GM23338 (cell line): ENCODE data around the gene CPSF4L. TPM values are rescaled to one million over a fixed set of nuclear protein-coding genes. Genes with fewer than 3 reads are reported as not detected.

Experiments
- ATAC-seq: fragments of 200-7000 bp; cut with Tn5 transposase; 3 replicates; pipeline ENCODE4 v1.9.1; 2020
- DNase-seq: peaks from one replicate; pipeline ENCODE4 v3.0.0-alpha.2; 2015; ENCODE audit warnings: low spot score
- H2AFZ ChIP-seq: fragments of 200-600 bp; sonication (generic); 2 replicates; pipeline ENCODE4 v1.8.0; 2016; ENCODE audit warnings: antibody characterized with exemption, mild to moderate bottlenecking, moderate library complexity
- H3F3A ChIP-seq: fragments of 200-600 bp; sonication (generic); replicated peaks from 2 replicates; pipeline ENCODE4 v1.8.0; 2017; ENCODE audit warnings: antibody characterized with exemption, mixed run types, low read depth
- H3K27ac ChIP-seq: fragments of 200-600 bp; sonication (generic); 2 replicates; pipeline ENCODE4 v1.6.1; 2016; ENCODE audit warnings: low read depth
- H3K27me3 ChIP-seq: fragments of 200-600 bp; sonication (generic); 2 replicates; pipeline ENCODE4 v1.8.0; 2016; ENCODE audit warnings: mild to moderate bottlenecking, mixed run types, moderate library complexity; ENCODE audit not compliant: insufficient read depth
- H3K36me3 ChIP-seq: fragments of 200-600 bp; sonication (generic); 2 replicates; pipeline ENCODE4 v1.8.0; 2016; ENCODE audit warnings: mild to moderate bottlenecking; ENCODE audit not compliant: insufficient read depth
- H3K4me1 ChIP-seq: fragments of 200-600 bp; sonication (generic); 2 replicates; pipeline ENCODE4 v1.8.0; 2016; ENCODE audit warnings: mild to moderate bottlenecking, moderate library complexity; ENCODE audit not compliant: insufficient read depth
- H3K4me2 ChIP-seq: fragments of 200-600 bp; sonication (generic); 2 replicates; pipeline ENCODE4 v1.7.1; 2017; ENCODE audit warnings: mixed run types
- H3K4me3 ChIP-seq: fragments of 200-600 bp; sonication (generic); 2 replicates; pipeline ENCODE4 v1.6.1; 2016; ENCODE audit warnings: mixed run types
- H3K79me2 ChIP-seq: fragments of 200-600 bp; sonication (generic); replicated peaks from 2 replicates; pipeline ENCODE4 v1.8.0; 2017; ENCODE audit warnings: mild to moderate bottlenecking; ENCODE audit not compliant: insufficient read depth
- H3K9me2 ChIP-seq: fragments of 200-600 bp; sonication (generic); 2 replicates; pipeline ENCODE4 v1.8.0; 2017; ENCODE audit not compliant: insufficient read depth
- H4K20me1 ChIP-seq: fragments of 200-600 bp; sonication (generic); replicated peaks from 2 replicates; pipeline ENCODE4 v1.8.0; 2017; ENCODE audit warnings: mild to moderate bottlenecking; ENCODE audit not compliant: insufficient read depth
- H3K27ac Mint-ChIP-seq: 2 replicates; pipeline ENCODE4 v1.8.0; 2020; ENCODE audit warnings: inconsistent platforms, mild to moderate bottlenecking, moderate library complexity, mixed read lengths
- H3K27me3 Mint-ChIP-seq: 3 replicates; pipeline ENCODE4 v1.8.0; 2022; ENCODE audit warnings: low read depth, mild to moderate bottlenecking, moderate library complexity, mixed read lengths, inconsistent platforms; ENCODE audit not compliant: insufficient read depth, poor library complexity
- H3K36me3 Mint-ChIP-seq: 3 replicates; pipeline ENCODE4 v1.8.0; 2021; ENCODE audit warnings: low read depth, mild to moderate bottlenecking, inconsistent platforms, moderate library complexity, mixed read lengths
- H3K4me1 Mint-ChIP-seq: 3 replicates; pipeline ENCODE4 v1.8.0; 2020; ENCODE audit warnings: mild to moderate bottlenecking, inconsistent platforms, mixed read lengths
- H3K4me3 Mint-ChIP-seq: 3 replicates; pipeline ENCODE4 v1.8.0; 2021; ENCODE audit warnings: moderate library complexity, mild to moderate bottlenecking, inconsistent platforms, mixed read lengths
- H3K9me3 Mint-ChIP-seq: 3 replicates; pipeline ENCODE4 v1.8.0; 2020; ENCODE audit warnings: moderate library complexity, mild to moderate bottlenecking, inconsistent platforms, mixed read lengths
- CREB1 ChIP-seq: fragments of 250-450 bp; sonication (Bioruptor Pico); IDR thresholded peaks from 2 replicates; pipeline ENCODE4 v1.5.0; 2020; ENCODE audit warnings: low read depth, mild to moderate bottlenecking, moderate library complexity
- EZH2 ChIP-seq: fragments of 200-600 bp; sonication (generic); IDR thresholded peaks from one replicate; pipeline ENCODE4 v1.8.0; 2017; ENCODE audit warnings: antibody characterized with exemption, mild to moderate bottlenecking, low read depth; ENCODE audit not compliant: unreplicated experiment
- EZH2phosphoT487 ChIP-seq: fragments of 200-600 bp; sonication (generic); IDR thresholded peaks from one replicate; pipeline ENCODE4 v1.8.1; 2018; ENCODE audit warnings: antibody characterized with exemption; ENCODE audit not compliant: unreplicated experiment
- JUNB ChIP-seq: IDR thresholded peaks from one replicate; pipeline ENCODE4 v1.6.1; 2016; ENCODE audit warnings: antibody characterized with exemption; ENCODE audit not compliant: unreplicated experiment
- NANOG ChIP-seq: IDR thresholded peaks from 2 replicates; pipeline ENCODE4 v1.6.1; 2016; ENCODE audit warnings: antibody characterized with exemption, borderline replicate concordance
- POLR2AphosphoS5 ChIP-seq: IDR thresholded peaks from 2 replicates; pipeline ENCODE4 v1.6.1; 2016; ENCODE audit warnings: antibody characterized with exemption, low read depth
- STAT1 ChIP-seq: IDR thresholded peaks from one replicate; pipeline ENCODE4 v1.6.1; 2016; ENCODE audit warnings: antibody characterized with exemption; ENCODE audit not compliant: unreplicated experiment
- ZNF114 ChIP-seq: fragments of 250-450 bp; sonication (Bioruptor Pico); IDR thresholded peaks from 2 replicates; pipeline ENCODE4 v1.5.0; 2020; ENCODE audit warnings: mild to moderate bottlenecking, moderate library complexity
- ZNF331 ChIP-seq: fragments of 250-450 bp; sonication (Bioruptor Pico); IDR thresholded peaks from 2 replicates; pipeline ENCODE4 v1.5.0; 2020; ENCODE audit warnings: low read depth, mild to moderate bottlenecking, moderate library complexity
- polyA plus RNA-seq: library from polyadenylated mRNA; unstranded; fragments of >200 nt; fragmentation: Nextera tagmentation; extraction: Ambion mirVana; gene quantifications from 2 replicates; pipeline ENCODE4 v1.2.1, GENCODE V29; 2016
- total RNA-seq: library from RNA; depleted of rRNA; stranded (reverse); fragments of >200 nt; shearing (Covaris generic); gene quantifications from 2 replicates; pipeline ENCODE4 v1.2.3, GENCODE V29; 2014
- TF ChIP-seq, protein P1 (sequence below): IDR thresholded peaks from one replicate; pipeline ENCODE4 v1.6.1; 2018; ENCODE audit warnings: antibody characterized with exemption; ENCODE audit not compliant: unreplicated experiment
- TF ChIP-seq, protein P2 (sequence below), 2 experiments: fragments of 200-600 bp in 1 of 2; sonication (generic) in 1 of 2; conservative IDR thresholded peaks; 2 replicates each; pipeline versions ENCODE4 v1.5.1 to v1.6.1; 2016 to 2017; ENCODE audit warnings: antibody characterized with exemption in 2 of 2, low read depth in 2 of 2, mild to moderate bottlenecking in 2 of 2, moderate library complexity in 1 of 2
- TF ChIP-seq, protein P3 (sequence below): IDR thresholded peaks from 2 replicates; pipeline ENCODE4 v1.6.1; 2016; ENCODE audit warnings: antibody characterized with exemption
- TF ChIP-seq, protein P4 (sequence below): fragments of 250-450 bp; sonication (Bioruptor Pico); IDR thresholded peaks from 2 replicates; pipeline ENCODE4 v1.5.0; 2020; ENCODE audit warnings: mild to moderate bottlenecking, moderate library complexity

CPSF4L gene
- total and polyA plus RNA-seq, 2 experiments from 2014 or later = not detected

DNA sequence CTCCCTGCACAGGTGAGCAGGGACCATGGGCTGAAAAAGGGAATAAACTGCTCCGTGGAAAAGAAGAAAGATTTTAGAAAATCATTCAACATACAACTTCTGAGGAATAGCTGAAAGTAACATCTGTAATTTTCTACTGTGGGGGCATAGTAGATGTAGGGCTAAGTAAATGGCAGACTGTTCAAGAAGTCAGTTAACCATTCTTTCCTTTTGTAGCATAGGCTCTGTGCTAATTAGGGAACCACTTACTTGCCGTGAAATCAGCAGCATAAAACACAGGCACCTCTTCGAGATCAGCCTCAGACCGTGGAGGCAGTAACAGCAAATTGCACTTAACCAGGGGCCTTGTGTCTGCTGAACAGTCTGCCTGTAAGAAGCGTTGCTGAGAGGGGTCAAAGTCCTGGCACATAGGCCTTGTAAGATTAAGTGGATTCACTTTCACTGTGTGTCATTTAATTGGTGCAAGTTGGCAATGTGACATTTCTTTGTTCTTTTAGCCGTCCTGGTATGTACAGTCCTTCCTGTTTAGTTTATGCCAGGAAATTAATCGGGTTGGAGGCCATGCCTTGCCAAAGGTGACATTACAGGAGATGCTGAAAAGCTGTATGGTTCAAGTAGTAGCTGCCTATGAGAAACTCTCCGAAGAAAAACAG is 58.4 kb downstream of the CPSF4L start:
- peaks cover 8% of the 10 kb centered on the region; the same call in 1 of the 2 replicates for H3K79me2 ChIP-seq
- H3K4me2 ChIP-seq = no peak overlapping the region
- H3K4me1 ChIP-seq = no peaks in the 10 kb centered on the region
- H2AFZ ChIP-seq = no peak overlapping the region
- H4K20me1 ChIP-seq = peaks cover 6% of the 10 kb centered on the region
- H3F3A ChIP-seq = peaks cover 3% of the 10 kb centered on the region; the same call in 1 of the 2 replicates
- no peak overlapping the region for H3K4me3 ChIP-seq
- H3K27ac ChIP-seq = 0 out of 2 replicates have a peak overlapping the region, but pooled peaks have one; percentile 42
- no peak for TF ChIP-seq STAT1
- TF ChIP-seq JUNB = no peak
- TF ChIP-seq EZH2 = no peak
- no peak for TF ChIP-seq CREB1 (CRISPR knock-in tag)
- TF ChIP-seq, protein P1, sequence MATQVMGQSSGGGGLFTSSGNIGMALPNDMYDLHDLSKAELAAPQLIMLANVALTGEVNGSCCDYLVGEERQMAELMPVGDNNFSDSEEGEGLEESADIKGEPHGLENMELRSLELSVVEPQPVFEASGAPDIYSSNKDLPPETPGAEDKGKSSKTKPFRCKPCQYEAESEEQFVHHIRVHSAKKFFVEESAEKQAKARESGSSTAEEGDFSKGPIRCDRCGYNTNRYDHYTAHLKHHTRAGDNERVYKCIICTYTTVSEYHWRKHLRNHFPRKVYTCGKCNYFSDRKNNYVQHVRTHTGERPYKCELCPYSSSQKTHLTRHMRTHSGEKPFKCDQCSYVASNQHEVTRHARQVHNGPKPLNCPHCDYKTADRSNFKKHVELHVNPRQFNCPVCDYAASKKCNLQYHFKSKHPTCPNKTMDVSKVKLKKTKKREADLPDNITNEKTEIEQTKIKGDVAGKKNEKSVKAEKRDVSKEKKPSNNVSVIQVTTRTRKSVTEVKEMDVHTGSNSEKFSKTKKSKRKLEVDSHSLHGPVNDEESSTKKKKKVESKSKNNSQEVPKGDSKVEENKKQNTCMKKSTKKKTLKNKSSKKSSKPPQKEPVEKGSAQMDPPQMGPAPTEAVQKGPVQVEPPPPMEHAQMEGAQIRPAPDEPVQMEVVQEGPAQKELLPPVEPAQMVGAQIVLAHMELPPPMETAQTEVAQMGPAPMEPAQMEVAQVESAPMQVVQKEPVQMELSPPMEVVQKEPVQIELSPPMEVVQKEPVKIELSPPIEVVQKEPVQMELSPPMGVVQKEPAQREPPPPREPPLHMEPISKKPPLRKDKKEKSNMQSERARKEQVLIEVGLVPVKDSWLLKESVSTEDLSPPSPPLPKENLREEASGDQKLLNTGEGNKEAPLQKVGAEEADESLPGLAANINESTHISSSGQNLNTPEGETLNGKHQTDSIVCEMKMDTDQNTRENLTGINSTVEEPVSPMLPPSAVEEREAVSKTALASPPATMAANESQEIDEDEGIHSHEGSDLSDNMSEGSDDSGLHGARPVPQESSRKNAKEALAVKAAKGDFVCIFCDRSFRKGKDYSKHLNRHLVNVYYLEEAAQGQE = no peak
- TF ChIP-seq, protein P2, sequence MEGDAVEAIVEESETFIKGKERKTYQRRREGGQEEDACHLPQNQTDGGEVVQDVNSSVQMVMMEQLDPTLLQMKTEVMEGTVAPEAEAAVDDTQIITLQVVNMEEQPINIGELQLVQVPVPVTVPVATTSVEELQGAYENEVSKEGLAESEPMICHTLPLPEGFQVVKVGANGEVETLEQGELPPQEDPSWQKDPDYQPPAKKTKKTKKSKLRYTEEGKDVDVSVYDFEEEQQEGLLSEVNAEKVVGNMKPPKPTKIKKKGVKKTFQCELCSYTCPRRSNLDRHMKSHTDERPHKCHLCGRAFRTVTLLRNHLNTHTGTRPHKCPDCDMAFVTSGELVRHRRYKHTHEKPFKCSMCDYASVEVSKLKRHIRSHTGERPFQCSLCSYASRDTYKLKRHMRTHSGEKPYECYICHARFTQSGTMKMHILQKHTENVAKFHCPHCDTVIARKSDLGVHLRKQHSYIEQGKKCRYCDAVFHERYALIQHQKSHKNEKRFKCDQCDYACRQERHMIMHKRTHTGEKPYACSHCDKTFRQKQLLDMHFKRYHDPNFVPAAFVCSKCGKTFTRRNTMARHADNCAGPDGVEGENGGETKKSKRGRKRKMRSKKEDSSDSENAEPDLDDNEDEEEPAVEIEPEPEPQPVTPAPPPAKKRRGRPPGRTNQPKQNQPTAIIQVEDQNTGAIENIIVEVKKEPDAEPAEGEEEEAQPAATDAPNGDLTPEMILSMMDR (conservative IDR thresholded peaks at IDR 0.05; ENCODE audit: low read depth in 2 of 2) = no peak
- no peak for TF ChIP-seq EZH2phosphoT487
- TF ChIP-seq ZNF114 = no peak
- TF ChIP-seq NANOG = no peak
- TF ChIP-seq POLR2AphosphoS5 = no peak
- TF ChIP-seq, protein P3, sequence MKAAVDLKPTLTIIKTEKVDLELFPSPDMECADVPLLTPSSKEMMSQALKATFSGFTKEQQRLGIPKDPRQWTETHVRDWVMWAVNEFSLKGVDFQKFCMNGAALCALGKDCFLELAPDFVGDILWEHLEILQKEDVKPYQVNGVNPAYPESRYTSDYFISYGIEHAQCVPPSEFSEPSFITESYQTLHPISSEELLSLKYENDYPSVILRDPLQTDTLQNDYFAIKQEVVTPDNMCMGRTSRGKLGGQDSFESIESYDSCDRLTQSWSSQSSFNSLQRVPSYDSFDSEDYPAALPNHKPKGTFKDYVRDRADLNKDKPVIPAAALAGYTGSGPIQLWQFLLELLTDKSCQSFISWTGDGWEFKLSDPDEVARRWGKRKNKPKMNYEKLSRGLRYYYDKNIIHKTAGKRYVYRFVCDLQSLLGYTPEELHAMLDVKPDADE = no peak
- TF ChIP-seq ZNF331 (CRISPR knock-in tag) = no peak
- TF ChIP-seq, protein P4, sequence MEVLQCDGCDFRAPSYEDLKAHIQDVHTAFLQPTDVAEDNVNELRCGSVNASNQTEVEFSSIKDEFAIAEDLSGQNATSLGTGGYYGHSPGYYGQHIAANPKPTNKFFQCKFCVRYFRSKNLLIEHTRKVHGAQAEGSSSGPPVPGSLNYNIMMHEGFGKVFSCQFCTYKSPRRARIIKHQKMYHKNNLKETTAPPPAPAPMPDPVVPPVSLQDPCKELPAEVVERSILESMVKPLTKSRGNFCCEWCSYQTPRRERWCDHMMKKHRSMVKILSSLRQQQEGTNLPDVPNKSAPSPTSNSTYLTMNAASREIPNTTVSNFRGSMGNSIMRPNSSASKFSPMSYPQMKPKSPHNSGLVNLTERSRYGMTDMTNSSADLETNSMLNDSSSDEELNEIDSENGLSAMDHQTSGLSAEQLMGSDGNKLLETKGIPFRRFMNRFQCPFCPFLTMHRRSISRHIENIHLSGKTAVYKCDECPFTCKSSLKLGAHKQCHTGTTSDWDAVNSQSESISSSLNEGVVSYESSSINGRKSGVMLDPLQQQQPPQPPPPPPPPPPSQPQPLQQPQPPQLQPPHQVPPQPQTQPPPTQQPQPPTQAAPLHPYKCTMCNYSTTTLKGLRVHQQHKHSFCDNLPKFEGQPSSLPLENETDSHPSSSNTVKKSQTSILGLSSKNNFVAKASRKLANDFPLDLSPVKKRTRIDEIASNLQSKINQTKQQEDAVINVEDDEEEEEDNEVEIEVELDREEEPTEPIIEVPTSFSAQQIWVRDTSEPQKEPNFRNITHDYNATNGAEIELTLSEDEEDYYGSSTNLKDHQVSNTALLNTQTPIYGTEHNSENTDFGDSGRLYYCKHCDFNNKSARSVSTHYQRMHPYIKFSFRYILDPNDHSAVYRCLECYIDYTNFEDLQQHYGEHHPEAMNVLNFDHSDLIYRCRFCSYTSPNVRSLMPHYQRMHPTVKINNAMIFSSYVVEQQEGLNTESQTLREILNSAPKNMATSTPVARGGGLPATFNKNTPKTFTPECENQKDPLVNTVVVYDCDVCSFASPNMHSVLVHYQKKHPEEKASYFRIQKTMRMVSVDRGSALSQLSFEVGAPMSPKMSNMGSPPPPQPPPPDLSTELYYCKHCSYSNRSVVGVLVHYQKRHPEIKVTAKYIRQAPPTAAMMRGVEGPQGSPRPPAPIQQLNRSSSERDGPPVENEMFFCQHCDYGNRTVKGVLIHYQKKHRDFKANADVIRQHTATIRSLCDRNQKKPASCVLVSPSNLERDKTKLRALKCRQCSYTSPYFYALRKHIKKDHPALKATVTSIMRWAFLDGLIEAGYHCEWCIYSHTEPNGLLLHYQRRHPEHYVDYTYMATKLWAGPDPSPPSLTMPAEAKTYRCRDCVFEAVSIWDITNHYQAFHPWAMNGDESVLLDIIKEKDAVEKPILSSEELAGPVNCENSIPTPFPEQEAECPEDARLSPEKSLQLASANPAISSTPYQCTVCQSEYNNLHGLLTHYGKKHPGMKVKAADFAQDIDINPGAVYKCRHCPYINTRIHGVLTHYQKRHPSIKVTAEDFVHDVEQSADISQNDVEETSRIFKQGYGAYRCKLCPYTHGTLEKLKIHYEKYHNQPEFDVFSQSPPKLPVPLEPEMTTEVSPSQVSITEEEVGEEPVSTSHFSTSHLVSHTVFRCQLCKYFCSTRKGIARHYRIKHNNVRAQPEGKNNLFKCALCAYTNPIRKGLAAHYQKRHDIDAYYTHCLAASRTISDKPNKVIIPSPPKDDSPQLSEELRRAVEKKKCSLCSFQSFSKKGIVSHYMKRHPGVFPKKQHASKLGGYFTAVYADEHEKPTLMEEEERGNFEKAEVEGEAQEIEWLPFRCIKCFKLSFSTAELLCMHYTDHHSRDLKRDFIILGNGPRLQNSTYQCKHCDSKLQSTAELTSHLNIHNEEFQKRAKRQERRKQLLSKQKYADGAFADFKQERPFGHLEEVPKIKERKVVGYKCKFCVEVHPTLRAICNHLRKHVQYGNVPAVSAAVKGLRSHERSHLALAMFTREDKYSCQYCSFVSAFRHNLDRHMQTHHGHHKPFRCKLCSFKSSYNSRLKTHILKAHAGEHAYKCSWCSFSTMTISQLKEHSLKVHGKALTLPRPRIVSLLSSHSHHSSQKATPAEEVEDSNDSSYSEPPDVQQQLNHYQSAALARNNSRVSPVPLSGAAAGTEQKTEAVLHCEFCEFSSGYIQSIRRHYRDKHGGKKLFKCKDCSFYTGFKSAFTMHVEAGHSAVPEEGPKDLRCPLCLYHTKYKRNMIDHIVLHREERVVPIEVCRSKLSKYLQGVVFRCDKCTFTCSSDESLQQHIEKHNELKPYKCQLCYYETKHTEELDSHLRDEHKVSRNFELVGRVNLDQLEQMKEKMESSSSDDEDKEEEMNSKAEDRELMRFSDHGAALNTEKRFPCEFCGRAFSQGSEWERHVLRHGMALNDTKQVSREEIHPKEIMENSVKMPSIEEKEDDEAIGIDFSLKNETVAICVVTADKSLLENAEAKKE (CRISPR knock-in tag) = no peak
- Mint-ChIP-seq H3K36me3 (peaks cover 86% of the 10 kb centered on the region), H3K4me3 (no peak overlapping the region), H3K27ac (no peak overlapping the region), H3K9me3 (no peaks in the 10 kb centered on the region; the same call in 2 of the 3 replicates), H3K27me3 (peaks cover 7% of the 10 kb centered on the region), H3K4me1 (no peaks in the 10 kb centered on the region)
- no peaks in the 10 kb centered on the region for H3K9me2 ChIP-seq
- no peak for DNase-seq
- no peaks in the 10 kb centered on the region for H3K27me3 ChIP-seq
- peaks cover 58% of the 10 kb centered on the region for H3K36me3 ChIP-seq
- ATAC-seq = no peak
